ENCODE data around the gene STEAP4. TPM values are rescaled to one million over a fixed set of nuclear protein-coding genes. Genes with fewer than 3 reads are reported as not detected.

STEAP4 gene
- total RNA-seq, 1 experiment from 2014 or later: not detected

DNA sequence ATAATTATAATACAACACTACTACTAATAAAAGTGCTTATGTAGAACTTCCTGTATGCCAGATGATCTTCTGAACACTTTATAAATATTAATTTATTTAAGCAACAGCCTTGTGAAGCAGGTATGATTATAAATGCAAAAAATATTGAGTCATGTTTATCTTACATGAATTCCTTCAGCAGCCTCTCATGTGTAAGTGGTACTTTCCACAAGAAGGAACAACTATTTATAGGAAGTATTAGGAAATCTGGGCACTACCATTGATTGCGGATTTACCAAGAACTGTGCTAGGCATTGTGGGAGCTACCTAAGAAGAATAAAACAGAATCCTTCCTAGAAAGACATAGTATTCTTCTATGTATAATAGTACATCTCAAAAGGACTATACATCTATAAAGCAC, 10.7 kb upstream of the STEAP4 start:
- in situ Hi-C loops (cut with HindIII; ENCODE audit: low pct_unique_long_range_greater_than_20kb, low sequenced_read_pairs): no loop called here
- no peak for DNase-seq (ENCODE audit: low read depth, low spot score)

DNA sequence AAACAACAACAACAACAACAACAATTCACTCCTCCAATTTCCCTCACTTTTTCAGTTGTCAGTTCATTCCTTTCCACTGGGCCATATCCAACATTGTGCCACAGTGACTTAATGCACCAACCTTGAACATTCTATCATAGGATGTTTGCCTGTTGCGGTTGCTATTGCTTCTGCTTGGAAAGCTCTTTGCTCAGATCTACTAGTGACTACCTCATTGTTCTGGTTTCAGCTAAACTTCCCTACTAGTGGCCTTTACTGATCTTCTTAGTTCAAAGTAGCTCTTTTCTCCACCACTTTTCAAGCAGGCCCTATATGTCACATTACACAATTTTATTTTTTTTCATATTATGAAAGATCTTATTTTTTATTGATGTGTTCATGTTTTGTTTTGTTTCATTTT, 9.8 kb upstream of the STEAP4 start:
- DNase-seq (ENCODE audit: low read depth, low spot score): no peak
- in situ Hi-C loops (cut with HindIII; ENCODE audit: low pct_unique_long_range_greater_than_20kb, low sequenced_read_pairs): no loop called here

DNA sequence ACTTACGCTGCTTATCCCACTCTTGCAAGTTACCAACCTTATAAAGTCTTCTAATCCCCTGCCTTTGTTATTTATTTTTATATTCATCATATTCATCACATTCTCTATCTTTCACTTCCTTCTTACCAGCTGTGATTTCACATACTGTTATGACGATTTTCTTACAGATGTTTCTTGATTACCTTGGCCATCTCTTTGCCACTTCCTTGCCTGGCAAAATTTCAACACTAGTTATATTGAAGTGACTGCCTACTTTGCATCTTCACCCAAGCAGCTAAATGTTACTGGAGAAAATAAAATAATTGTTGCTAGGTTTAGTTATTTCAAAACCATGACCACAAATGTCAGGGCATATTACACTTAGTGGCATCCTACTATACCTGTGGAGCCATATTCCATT, 8.8 kb upstream of the STEAP4 start:
- in situ Hi-C loops (cut with HindIII; ENCODE audit: low pct_unique_long_range_greater_than_20kb, low sequenced_read_pairs): no loop called here
- DNase-seq (ENCODE audit: low read depth, low spot score): no peak

DNA sequence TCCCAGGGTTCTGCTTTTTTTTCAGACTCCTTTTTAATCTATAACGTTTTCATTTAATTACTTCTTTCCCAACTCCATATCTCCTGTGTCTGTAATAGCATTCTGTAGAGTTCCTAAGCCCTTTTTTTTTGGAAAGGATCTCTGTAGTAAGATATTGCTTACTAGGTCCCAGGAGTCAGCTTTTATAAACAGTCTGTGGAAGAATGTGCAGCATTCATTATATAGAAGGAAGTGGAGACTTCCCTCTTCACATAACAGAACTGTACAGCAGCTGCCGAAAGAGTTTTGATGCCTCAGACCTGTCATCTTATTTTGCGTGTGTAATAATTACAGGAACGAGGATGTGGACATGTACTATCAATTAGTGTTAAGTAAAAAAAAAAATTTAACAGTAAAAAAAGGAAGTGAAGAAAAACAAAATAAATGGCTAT, 7.4 kb upstream of the STEAP4 start:
- no peak for DNase-seq (ENCODE audit: low read depth, low spot score)
- in situ Hi-C loops (cut with HindIII; ENCODE audit: low pct_unique_long_range_greater_than_20kb, low sequenced_read_pairs): no loop called here

DNA sequence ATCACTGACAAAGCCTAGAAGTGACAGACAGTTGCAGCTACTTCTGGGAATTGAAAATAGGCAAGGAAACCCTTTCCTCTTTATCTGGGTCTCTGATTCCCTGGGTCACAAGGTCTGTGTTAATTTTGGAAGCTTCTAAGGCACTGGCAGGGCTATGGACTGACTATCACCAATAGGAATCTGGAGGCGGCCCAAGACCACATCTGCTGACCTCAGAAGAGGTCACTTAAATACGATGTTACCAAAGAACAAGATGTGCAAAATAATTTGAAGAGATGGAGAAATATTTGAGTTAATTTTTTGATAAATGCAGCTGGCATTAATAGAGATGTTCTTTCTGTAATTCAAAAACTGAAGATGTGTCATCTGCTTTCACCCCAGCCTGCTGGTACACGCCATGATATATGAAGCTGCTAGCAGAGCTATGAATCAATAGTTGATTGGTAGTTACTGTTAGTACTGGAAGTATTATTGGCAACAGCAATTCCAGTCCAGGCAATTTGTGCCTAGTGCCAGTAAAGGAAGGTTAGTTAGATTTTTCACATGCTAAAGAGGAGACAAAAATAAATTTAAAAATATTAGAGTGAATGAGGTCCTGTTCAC, 5.5 kb upstream of the STEAP4 start:
- in situ Hi-C loops (cut with HindIII; ENCODE audit: low pct_unique_long_range_greater_than_20kb, low sequenced_read_pairs): no loop called here
- no peak for DNase-seq (ENCODE audit: low read depth, low spot score)

DNA sequence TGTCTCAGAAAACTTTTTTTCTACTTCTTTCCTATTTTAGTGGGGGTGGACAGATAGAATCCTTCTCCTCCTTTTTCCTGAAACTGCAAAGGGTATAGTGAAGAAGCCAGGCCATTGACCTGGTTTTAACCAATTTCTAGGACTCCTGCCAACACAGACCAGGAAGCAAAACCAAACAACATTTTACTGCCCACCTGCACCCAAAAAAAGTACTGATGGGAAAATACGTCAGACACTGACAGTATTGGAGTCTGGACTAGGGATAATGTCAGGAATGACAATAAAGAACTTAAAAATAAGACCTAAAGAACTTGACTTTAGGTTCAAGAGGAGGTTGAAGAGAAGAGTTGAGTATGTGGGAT, 5.0 kb upstream of the STEAP4 start:
- in situ Hi-C loops (cut with HindIII; ENCODE audit: low pct_unique_long_range_greater_than_20kb, low sequenced_read_pairs): no loop called here
- no peak for DNase-seq (ENCODE audit: low read depth, low spot score)

DNA sequence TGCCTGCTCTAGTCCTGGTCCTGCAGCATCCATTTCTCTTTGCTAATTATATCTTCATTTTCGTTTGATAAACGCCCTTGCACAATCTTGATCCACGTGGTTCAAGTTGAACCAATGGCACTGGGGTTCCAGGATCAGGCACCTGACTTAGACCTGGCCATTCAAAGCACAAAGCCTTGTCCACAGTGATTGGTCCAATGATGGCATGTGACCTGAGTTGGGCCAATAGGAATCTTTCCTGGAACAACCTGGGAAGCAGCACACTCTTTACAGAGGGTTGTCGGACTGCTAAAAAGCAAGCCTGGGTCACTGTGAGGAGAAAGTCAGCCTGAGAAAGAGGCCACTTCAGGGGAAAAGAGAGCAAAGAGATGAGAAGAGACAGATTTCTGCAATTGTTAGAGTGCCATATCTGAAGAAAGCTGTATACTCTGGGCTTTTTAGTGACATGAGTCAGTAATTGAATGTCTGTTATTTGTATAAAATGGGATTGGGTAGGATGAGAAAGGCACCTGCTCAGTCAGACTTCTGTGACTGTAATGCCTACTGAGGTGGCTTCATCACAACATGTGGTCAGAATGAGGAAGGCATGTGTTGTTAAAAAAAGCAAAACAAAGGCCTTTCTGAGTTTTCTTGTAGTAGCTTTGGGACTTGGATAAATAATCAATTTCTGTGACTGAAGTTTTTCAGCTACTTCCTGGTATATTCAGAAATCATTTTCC, 4.4 kb upstream of the STEAP4 start:
- in situ Hi-C loops (cut with HindIII; ENCODE audit: low pct_unique_long_range_greater_than_20kb, low sequenced_read_pairs): no loop called here
- no peak for DNase-seq (ENCODE audit: low read depth, low spot score)

DNA sequence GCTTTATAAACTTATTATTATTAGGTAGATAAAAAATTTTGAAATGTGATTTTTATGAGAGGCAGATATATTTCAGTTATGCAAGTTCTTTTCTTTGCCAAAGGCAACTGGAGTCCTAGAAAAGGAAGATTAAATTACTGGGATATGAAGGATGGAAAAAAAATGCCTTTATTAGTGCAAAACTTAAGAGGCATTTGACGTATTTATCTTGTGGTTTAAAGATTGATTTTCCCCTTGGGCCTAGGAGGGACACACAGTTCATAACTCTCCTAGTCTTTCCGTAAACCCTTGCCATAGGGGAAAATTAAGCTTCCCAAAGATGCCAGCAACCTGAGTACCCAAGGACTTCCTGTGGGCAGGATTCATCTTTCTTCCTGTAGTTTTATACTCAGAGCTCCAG, 3.1 kb upstream of the STEAP4 start:
- in situ Hi-C loops (cut with HindIII; ENCODE audit: low pct_unique_long_range_greater_than_20kb, low sequenced_read_pairs): no loop called here
- DNase-seq (ENCODE audit: low read depth, low spot score): no peak

DNA sequence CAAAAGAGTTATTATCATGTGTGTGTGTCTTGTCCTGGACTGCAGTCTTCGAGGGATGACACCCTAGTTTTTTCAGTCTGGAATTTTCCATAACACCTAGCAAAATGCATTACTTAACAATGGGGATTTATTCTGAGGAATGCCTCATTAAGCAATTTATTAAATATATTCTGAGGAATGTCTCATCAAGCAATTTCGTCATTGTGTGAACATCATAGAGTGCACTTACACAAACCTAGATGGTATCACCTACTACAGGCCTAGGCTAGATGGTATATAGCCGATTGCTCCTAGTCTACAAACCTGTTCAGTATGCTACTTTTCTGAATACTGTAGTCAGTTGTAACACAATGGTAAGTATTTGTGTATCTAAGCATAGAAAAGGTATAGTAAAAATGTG, 1.1 kb upstream of the STEAP4 start:
- in situ Hi-C loops (cut with HindIII; ENCODE audit: low pct_unique_long_range_greater_than_20kb, low sequenced_read_pairs): no loop called here
- no peak for DNase-seq (ENCODE audit: low read depth, low spot score)

DNA sequence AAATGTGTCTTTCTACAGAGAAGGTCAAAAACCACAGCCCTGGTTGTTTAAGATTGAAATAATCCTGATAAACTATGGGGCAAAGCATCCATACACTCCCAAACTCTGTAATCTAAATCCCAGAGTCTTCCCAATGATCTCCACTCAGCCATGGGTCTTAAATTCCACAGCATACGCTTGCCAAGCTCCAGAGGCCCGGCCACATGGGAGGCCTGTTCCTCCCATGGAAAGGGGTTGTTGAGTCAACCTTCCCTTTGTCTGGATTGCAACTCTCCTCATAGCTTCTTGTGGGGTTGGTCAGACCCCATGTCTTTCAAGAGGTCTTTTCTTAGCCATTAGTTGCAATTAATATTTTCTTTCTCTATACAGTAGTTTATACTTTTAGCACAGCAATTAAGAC, 718 bp upstream of the STEAP4 start:
- in situ Hi-C loops (cut with HindIII; ENCODE audit: low pct_unique_long_range_greater_than_20kb, low sequenced_read_pairs): no loop called here
- no peak for DNase-seq (ENCODE audit: low read depth, low spot score)

DNA sequence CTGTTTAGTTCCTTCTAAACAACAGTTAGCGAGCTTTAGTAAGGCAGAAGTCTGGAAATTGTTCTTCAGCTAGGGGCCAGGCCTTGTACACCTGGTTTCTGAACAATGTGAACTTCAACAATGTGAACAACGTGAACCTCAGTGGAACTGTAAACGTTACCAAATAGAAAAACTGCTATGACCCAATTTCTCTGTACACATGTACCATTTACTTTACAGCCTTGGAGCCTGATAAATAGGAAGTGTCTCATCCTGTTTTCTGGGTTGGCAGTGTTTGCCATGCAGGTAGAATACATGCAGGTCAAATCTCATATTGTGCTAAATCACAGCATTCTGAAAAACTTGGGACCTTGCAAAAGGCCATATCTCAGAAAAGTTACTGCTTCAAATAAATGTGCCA, 1.6 kb downstream of the STEAP4 start:
- in situ Hi-C loops (cut with HindIII; ENCODE audit: low pct_unique_long_range_greater_than_20kb, low sequenced_read_pairs): no loop called here
- DNase-seq (ENCODE audit: low read depth, low spot score): no peak

DNA sequence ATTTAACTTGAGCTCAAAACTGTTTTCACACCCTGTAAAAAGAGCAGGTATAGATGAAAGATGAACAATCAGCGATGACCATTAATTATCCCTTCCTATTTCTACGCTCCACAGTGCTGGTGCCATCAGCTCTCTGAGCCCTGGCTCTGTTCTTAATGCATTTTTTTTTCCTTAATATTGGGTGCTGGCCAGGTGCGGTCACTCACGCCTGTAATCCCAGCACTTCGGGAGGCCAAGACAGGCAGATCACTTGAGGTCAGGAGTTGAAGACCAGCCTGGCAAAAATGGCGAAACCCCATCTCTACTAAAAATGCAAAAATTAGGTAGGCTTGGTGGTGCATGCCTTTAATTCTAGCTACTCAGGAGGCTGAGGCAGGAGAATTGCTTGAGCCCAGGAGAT, 4.2 kb downstream of the STEAP4 start:
- in situ Hi-C loops (cut with HindIII; ENCODE audit: low pct_unique_long_range_greater_than_20kb, low sequenced_read_pairs): no loop called here
- no peak for DNase-seq (ENCODE audit: low read depth, low spot score)

DNA sequence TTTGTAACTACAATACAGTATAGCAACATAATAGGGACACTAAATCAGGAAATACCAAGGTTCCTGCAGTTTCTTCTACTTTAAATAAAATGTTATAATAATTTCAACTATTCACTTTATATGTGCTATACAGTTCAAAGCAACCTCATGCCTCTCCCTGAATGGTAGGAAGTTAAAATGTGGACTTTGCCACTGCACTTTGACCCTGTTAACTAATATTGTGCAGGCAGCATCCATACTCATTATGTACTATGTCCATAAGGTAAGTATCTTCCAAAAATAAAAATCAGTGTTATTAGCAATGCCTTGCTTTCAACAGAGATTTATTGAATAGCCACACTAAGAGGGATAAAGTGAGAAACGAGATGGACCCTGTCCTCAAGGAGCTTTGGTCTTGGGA, 4.8 kb downstream of the STEAP4 start:
- no peak for DNase-seq (ENCODE audit: low read depth, low spot score)
- in situ Hi-C loops (cut with HindIII; ENCODE audit: low pct_unique_long_range_greater_than_20kb, low sequenced_read_pairs): no loop called here

DNA sequence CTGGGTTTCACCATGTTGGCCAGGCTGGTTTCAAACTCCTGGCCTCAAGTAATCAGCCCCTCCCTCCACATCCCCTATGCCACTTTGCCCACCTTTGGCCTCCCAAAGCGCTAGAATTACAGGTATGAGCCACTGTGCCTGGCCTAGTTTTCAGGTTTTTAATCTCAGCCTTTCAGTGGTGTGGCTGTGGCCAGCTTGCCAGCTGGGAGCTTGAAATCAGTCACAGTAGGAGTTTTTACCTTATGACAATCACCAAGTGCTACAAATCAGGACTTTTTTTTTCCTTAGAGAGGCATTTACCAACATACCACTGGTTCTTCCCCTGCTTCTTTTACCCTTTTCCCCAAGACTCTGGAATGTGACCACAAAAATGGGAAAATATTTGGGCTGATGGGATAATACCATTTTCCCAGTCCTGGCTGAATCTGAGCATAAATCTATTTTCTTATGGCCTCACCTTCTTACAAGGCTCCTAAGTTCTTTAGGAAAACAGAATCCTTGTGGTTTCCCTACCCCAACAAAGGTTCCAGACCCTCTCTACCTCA, 6.2 kb downstream of the STEAP4 start:
- in situ Hi-C loops (cut with HindIII; ENCODE audit: low pct_unique_long_range_greater_than_20kb, low sequenced_read_pairs): no loop called here
- no peak for DNase-seq (ENCODE audit: low read depth, low spot score)

DNA sequence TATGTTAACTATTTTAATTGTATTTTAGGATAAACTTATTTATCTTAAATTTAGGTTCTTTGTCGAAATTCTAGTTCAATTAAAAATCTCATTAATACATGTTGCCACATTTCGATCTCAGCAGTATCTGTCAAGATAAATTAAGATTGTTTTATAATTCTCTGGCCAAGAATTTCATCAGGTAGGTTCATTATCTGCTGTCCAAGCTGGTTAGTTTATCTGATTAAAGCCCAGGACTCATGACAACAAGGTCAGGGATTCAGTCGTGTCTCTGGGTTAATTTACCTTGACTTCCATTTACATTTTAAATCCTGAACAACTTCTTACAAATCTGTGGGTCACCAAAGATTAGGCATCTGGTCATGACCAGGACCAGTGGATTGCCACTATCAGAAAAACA, 7.6 kb downstream of the STEAP4 start:
- in situ Hi-C loops (cut with HindIII; ENCODE audit: low pct_unique_long_range_greater_than_20kb, low sequenced_read_pairs): no loop called here
- DNase-seq (ENCODE audit: low read depth, low spot score): no peak

DNA sequence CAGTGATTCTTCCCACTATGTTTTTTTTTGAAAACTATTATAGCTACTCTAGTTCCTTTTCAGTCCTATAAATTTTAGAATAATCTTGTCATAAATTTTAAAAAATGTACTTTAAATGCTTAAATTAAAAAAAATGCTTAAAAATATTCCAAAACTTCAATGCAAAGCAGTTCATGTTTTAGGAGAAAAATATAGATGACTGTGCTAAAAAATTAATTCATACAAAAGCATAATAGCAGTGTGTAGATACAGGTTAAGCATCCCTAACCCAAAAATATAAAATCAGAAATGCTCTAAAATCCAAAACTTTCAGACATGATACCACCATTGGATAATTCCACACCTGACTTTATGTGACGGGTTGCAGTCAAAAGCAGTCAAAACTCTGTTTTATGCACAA, 12.8 kb downstream of the STEAP4 start:
- in situ Hi-C loops (cut with HindIII; ENCODE audit: low pct_unique_long_range_greater_than_20kb, low sequenced_read_pairs): no loop called here
- no peak for DNase-seq (ENCODE audit: low read depth, low spot score)

DNA sequence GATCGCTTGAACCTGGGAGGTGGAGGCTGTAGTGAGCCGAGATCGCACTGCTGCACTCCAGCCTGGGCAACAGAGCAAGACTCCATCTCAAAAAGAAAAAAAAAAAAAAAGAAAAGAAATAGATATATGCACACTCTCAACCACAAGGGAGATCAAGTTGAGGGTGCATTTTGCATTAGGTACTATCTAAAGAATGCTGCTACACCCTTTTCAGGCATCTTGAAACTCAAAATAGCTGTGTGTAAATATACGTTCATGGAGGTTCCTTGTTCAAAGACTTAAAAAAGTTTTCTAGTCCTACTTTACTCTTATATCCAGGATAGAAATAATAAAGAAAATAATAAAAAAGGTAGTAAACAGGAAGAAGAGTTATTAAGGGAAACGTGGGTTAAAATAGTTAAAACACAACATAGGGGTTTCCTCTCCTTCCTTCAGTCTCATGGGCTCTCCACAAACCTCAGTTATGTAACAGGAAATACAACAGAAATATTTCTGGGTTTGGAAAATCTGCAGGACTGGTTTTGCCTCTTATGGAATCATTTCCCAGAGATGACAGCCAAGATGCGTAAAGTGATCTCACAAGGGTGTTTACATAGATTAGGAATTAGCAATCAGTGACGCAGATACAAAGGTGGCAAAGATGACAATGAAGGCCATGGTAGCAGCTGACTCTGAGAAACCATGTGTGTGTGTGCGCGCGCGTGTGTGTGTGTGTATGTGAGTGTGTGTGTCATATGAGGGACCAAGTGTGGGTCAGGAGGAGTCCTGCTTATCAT, 15.1 kb downstream of the STEAP4 start:
- in situ Hi-C loops (cut with HindIII; ENCODE audit: low pct_unique_long_range_greater_than_20kb, low sequenced_read_pairs): no loop called here
- DNase-seq (ENCODE audit: low read depth, low spot score): no peak

DNA sequence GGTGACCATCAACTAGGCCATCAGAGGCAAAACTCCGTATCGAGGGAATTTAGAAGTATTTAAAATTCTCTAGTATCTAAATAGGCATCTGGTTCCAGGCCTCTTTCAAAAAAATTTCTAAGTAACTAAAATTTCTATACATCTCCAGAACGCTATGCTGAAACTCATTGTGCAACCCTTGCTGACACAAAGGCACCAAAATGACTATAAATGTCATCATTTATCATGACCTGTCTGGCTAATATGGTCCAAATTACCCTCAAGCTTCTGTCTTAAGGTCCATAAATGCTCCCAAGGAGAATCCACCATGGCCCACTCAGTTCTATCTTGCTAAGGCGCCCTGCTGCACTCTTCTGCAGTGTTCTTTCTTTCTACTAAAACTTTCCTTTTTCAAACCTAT, 16.2 kb downstream of the STEAP4 start:
- no peak for DNase-seq (ENCODE audit: low read depth, low spot score)
- in situ Hi-C loops (cut with HindIII; ENCODE audit: low pct_unique_long_range_greater_than_20kb, low sequenced_read_pairs): no loop called here

DNA sequence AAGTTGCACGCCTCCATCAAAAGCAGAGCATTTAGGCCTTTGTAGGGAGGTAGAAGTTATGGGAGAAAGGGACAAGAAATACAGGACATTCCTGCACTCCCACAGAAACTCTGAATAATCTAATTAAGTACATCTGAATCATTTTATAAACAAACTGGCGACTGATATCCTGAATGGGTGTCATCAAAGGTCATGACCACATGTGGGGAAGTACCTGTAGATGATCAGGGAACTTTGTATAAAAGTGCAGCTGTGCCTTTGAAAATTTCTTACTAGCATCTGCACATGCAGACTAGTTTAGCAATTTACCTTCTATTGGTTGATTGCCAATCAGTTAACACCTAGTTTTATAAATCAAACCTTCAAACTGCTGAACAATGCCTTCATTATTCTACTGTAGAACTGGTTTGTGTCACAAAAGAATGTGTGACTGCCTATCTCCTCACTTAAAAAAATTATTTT, 17.1 kb downstream of the STEAP4 start:
- DNase-seq (ENCODE audit: low read depth, low spot score): no peak
- in situ Hi-C loops (cut with HindIII; ENCODE audit: low pct_unique_long_range_greater_than_20kb, low sequenced_read_pairs): no loop called here

Data from SK-MEL-5 (cell line).